Common myeloid progenitor, CD34-positive (primary cell): ENCODE results near the gene PLEKHH3.

Experiments used
- CTCF ChIA-PET: fragments of 350-600 bp; sonication (Branson Sonifier 250); formaldehyde crosslinking; loops from one replicate; lab custom pipeline; 2021; ENCODE audit warnings: antibody characterized with exemption; lab: Charles Lee
- POLR2A ChIA-PET: fragments of 350-600 bp; sonication (Branson Sonifier 250); formaldehyde crosslinking; loops from one replicate; lab custom pipeline; 2021; ENCODE audit warnings: antibody characterized with exemption; lab: Charles Lee
- DNase-seq, 3 donors: peaks; one replicate each; pipeline versions ENCODE4 v3.0.0 to v3.0.0-alpha.2; 2013
- H3K27ac ChIP-seq, 2 experiments: 1 replicate in 1 of 2; 2 replicates in 1 of 2; pipeline ENCODE4 v1.7.0; 2013; ENCODE audit warnings: inconsistent platforms in 2 of 2, low read length in 2 of 2, mild to moderate bottlenecking in 2 of 2, low read depth in 1 of 2, moderate library complexity in 1 of 2; ENCODE audit not compliant: severe bottlenecking in 2 of 2, insufficient read depth in 1 of 2, poor library complexity in 1 of 2
- H3K27me3 ChIP-seq, 5 experiments: replicated peaks in 2 of 5; 1 replicate in 3 of 5; 2 replicates in 2 of 5; pipeline versions ENCODE4 v1.6.1 to v1.7.0; 2013; ENCODE audit warnings: low read length in 4 of 5, mild to moderate bottlenecking in 2 of 5, moderate library complexity in 2 of 5, inconsistent platforms in 1 of 5; ENCODE audit not compliant: insufficient read depth in 5 of 5, control insufficient read depth in 4 of 5
- H3K36me3 ChIP-seq, 4 experiments: 1 replicate in 2 of 4; 2 replicates in 2 of 4; pipeline versions ENCODE4 v1.6.1 to v1.7.0; 2013; ENCODE audit warnings: low read length in 3 of 4, control low read depth in 1 of 4, mild to moderate bottlenecking in 1 of 4; ENCODE audit not compliant: control insufficient read depth in 4 of 4, insufficient read depth in 4 of 4
- H3K4me1 ChIP-seq, 4 experiments: 1 replicate in 3 of 4; 2 replicates in 1 of 4; pipeline versions ENCODE4 v1.6.1 to v1.7.1; 2013; ENCODE audit warnings: low read length in 3 of 4, mild to moderate bottlenecking in 3 of 4, control low read depth in 1 of 4, inconsistent platforms in 1 of 4, moderate library complexity in 1 of 4; ENCODE audit not compliant: control insufficient read depth in 4 of 4, insufficient read depth in 4 of 4; ENCODE audit errors: control extremely low read depth in 1 of 4
- H3K4me3 ChIP-seq, 7 experiments: 1 replicate in 4 of 7; 2 replicates in 3 of 7; pipeline versions ENCODE4 v1.5.1 to v1.7.0; 2013; ENCODE audit warnings: mild to moderate bottlenecking in 7 of 7, low read length in 6 of 7, moderate library complexity in 6 of 7, inconsistent platforms in 2 of 7, low read depth in 2 of 7, control low read depth in 1 of 7; ENCODE audit not compliant: insufficient read depth in 4 of 7, control insufficient read depth in 1 of 7; ENCODE audit errors: extremely low read depth in 1 of 7
- H3K9me3 ChIP-seq, 5 experiments: 1 replicate in 4 of 5; 2 replicates in 1 of 5; pipeline versions ENCODE4 v1.6.1 to v1.7.1; 2013; ENCODE audit warnings: low read length in 4 of 5, mild to moderate bottlenecking in 2 of 5, inconsistent platforms in 1 of 5, low read depth in 1 of 5, moderate library complexity in 1 of 5; ENCODE audit not compliant: control insufficient read depth in 4 of 5, insufficient read depth in 2 of 5; ENCODE audit errors: control extremely low read depth in 1 of 5
- WGBS: methylation state at CpG from one replicate; pipeline ENCODE4 v1.1.5; 2013; ENCODE audit not compliant: insufficient coverage; 5-methylcytosine and 5-hydroxymethylcytosine counted together

Gene PLEKHH3

GRCh38 chr17:42682722-42683403, 6.1 kb upstream of the PLEKHH3 start:
- H3K4me3 ChIP-seq, result peak overlapping the region in 6 of 7 experiments; percentile 19 to 61 (median 51)
- peaks cover 6 to 56% (median 43%) of the 10 kb centered on the region in 4 experiments for H3K4me1 ChIP-seq
- no peaks in the 10 kb centered on the region for H3K9me3 ChIP-seq
- no peaks in the 10 kb centered on the region for H3K36me3 ChIP-seq
- no peak overlapping the region for H3K27ac ChIP-seq
- ChIA-PET POLR2A (interaction anchor here (1.0 kb wide), 1 partner anchor 9 kb away, joined by 4 read pairs; no protein-coding TSS in a partner anchor), CTCF (interaction anchor here (0.6 to 1.5 kb wide), 7 partner anchors 9 to 648 kb away, joined by 3 to 8 read pairs (median 6); partner anchors contain the start of gene PSMC3IP)
- WGBS, result 1% methylated on average over 29 of the region's 34 CpGs
- peaks cover 0 to 52% (median 21%) of the 10 kb centered on the region in 5 experiments for H3K27me3 ChIP-seq
- DNase-seq, result peak in 2 of 3 donors; percentile 64 to 72

- WGBS, result 9% methylated on average over 18 of the region's 22 CpGs
- Histone ChIP-seq H3K9me3 (no peaks in the 10 kb centered on the region), H3K4me1 (peaks cover 6 to 63% (median 50%) of the 10 kb centered on the region in 4 experiments), H3K27me3 (peaks cover 0 to 52% (median 21%) of the 10 kb centered on the region in 5 experiments), H3K36me3 (no peaks in the 10 kb centered on the region), H3K4me3 (peak within 1 kb of the TSS in 6 of 7 experiments; percentile 19 to 61 (median 51)), H3K27ac (no peak within 1 kb of the TSS)
- DNase-seq, result peak in 2 of 3 donors; percentile 36 to 41
- ChIA-PET POLR2A (no interaction called here), CTCF (interaction anchor here (0.7 to 1.3 kb wide), 3 partner anchors 25 to 104 kb away, joined by 3 to 8 read pairs (median 3); partner anchors contain the start of gene PSMC3IP)
Measured at GRCh38 chr17:42681976-42682721, 5.4 kb upstream of the PLEKHH3 start, which contains the start of gene CNTNAP1. CNTNAP1 (plus strand) TSS chr17:42682531; CDS start chr17:42682830, 299 bp downstream.

GRCh38 chr17:42680331-42680808, 3.6 kb upstream of the PLEKHH3 start:
- peak overlapping the region in 1 of 2 experiments; percentile 58 for H3K27ac ChIP-seq
- CTCF ChIA-PET, result interaction anchor here (0.8 to 3.6 kb wide), 13 partner anchors 9 to 201 kb away, joined by 3 to 37 read pairs (median 3); partner anchors contain the start of genes PSMC3IP and RETREG3

GRCh38 chr17:42679492-42680330, 2.9 kb upstream of the PLEKHH3 start:
- H3K27ac ChIP-seq, result peak overlapping the region in 1 of 2 experiments; percentile 58
- DNase-seq, result peak; percentile 83 to 89 (median 85)
- peaks cover 0 to 60% (median 26%) of the 10 kb centered on the region in 5 experiments for H3K27me3 ChIP-seq
- peak overlapping the region in 6 of 7 experiments; percentile 25 to 83 (median 48) for H3K4me3 ChIP-seq
- CTCF ChIA-PET, result interaction anchor here (0.7 to 3.6 kb wide), 14 partner anchors 9 to 169 kb away, joined by 3 to 37 read pairs (median 4); partner anchors contain the start of genes PSMC3IP, RETREG3 and TUBG1
- H3K36me3 ChIP-seq, result no peaks in the 10 kb centered on the region
- peaks cover 6 to 84% (median 70%) of the 10 kb centered on the region in 4 experiments for H3K4me1 ChIP-seq
- POLR2A ChIA-PET, result interaction anchor here (1.0 kb wide), 1 partner anchor 101 kb away, joined by 3 read pairs; no protein-coding TSS in a partner anchor
- H3K9me3 ChIP-seq, result no peaks in the 10 kb centered on the region
- WGBS, result 4% methylated on average over 76 of the region's 78 CpGs

More at GRCh38 chr17:42680331-42680808, 3.6 kb upstream of the PLEKHH3 start:
- Histone ChIP-seq H3K9me3 (no peaks in the 10 kb centered on the region), H3K4me1 (peaks cover 6 to 78% (median 64%) of the 10 kb centered on the region in 4 experiments), H3K4me3 (peak overlapping the region in 4 of 7 experiments; percentile 48 to 83 (median 52)), H3K36me3 (no peaks in the 10 kb centered on the region), H3K27me3 (peaks cover 0 to 58% (median 23%) of the 10 kb centered on the region in 5 experiments)
- POLR2A ChIA-PET, result interaction anchor here (1.0 kb wide), 1 partner anchor 101 kb away, joined by 3 read pairs; no protein-coding TSS in a partner anchor
- WGBS, result 69% methylated on average over 19 of the region's 20 CpGs
- no peak for DNase-seq

GRCh38 chr17:42678951-42679491, 2.2 kb upstream of the PLEKHH3 start:
- ChIA-PET POLR2A (interaction anchor here (1.0 kb wide), 2 partner anchors 71 to 100 kb away, joined by 3 read pairs; no protein-coding TSS in a partner anchor), CTCF (interaction anchor here (0.7 to 3.6 kb wide), 8 partner anchors 8 to 168 kb away, joined by 3 to 37 read pairs (median 5); partner anchors contain the start of genes PSMC3IP, RETREG3 and TUBG1)
- Histone ChIP-seq H3K4me3 (peak overlapping the region in 5 of 7 experiments; percentile 26 to 83 (median 74)), H3K27me3 (peaks cover 0 to 61% (median 26%) of the 10 kb centered on the region in 5 experiments), H3K4me1 (peaks cover 6 to 90% (median 77%) of the 10 kb centered on the region in 4 experiments), H3K9me3 (no peaks in the 10 kb centered on the region), H3K36me3 (no peaks in the 10 kb centered on the region), H3K27ac (no peak overlapping the region)
- peak in 2 of 3 donors; percentile 48 to 60 for DNase-seq
- WGBS, result 0% methylated on average over 9 of the region's 18 CpGs
